Activated naive CD4-positive, alpha-beta T cell treated with anti-CD3 and anti-CD28 coated beads, Interleukin-2, amount 10 ng/mL, durations not matched to agents 7 days and 5 days (primary cell): Measurements from ENCODE around the gene TMEM131.
"Not testable (repeated sequence)": the region's sequence is repeated elsewhere in the genome, so short reads cannot be mapped to it uniquely, and the experiment has no call there.

Experiments used
- CTCF ChIA-PET: fragments of 350-600 bp; sonication (Branson Sonifier 250); formaldehyde crosslinking; loops from one replicate; lab custom pipeline; 2021; ENCODE audit warnings: antibody characterized with exemption; lab: Charles Lee
- DNase-seq: peaks from one replicate; pipeline ENCODE4 v3.0.0-alpha.2; 2020
- H3K27ac Mint-ChIP-seq: one replicate; pipeline ENCODE4 v1.8.0; 2021; ENCODE audit warnings: mild to moderate bottlenecking, moderate library complexity, mixed read lengths
- H3K27me3 Mint-ChIP-seq: one replicate; pipeline ENCODE4 v1.8.0; 2021; ENCODE audit warnings: mild to moderate bottlenecking, mixed read lengths
- H3K36me3 Mint-ChIP-seq: one replicate; pipeline ENCODE4 v1.8.0; 2021; ENCODE audit warnings: mixed read lengths
- H3K4me1 Mint-ChIP-seq: one replicate; pipeline ENCODE4 v1.8.0; 2021; ENCODE audit warnings: mixed read lengths
- H3K4me3 Mint-ChIP-seq: one replicate; pipeline ENCODE4 v1.8.0; 2021; ENCODE audit warnings: mild to moderate bottlenecking, moderate library complexity, mixed read lengths
- H3K9me3 Mint-ChIP-seq: one replicate; pipeline ENCODE4 v1.8.0; 2021; ENCODE audit warnings: mixed read lengths

The TMEM131 gene

DNA sequence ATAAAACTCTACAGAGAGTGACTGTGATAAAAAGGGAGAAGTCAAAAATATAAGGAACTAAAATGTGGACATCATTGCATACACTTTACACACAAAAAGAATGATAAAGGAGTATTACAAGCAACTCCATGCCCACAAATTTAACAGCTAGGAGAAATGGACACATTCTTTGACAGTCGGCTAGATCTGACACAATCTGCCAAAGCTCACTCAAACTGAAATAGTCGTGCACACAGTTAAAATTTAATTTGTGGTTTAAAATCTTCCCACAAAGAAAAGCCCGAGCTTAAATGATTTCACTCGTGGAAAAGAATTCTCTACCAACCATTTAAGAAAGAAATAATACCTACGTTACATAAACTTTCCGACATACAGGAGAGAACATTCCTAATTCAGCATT, 149.9 kb downstream of the TMEM131 start:
- no peak overlapping the region for H3K4me3 Mint-ChIP-seq
- H3K27ac Mint-ChIP-seq = no peak overlapping the region
- H3K4me1 Mint-ChIP-seq = peaks cover 15% of the 10 kb centered on the region
- no peaks in the 10 kb centered on the region for H3K27me3 Mint-ChIP-seq
- H3K36me3 Mint-ChIP-seq = peaks cover 10% of the 10 kb centered on the region
- H3K9me3 Mint-ChIP-seq = no peaks in the 10 kb centered on the region
- CTCF ChIA-PET = no interaction called here
- DNase-seq = no peak

DNA sequence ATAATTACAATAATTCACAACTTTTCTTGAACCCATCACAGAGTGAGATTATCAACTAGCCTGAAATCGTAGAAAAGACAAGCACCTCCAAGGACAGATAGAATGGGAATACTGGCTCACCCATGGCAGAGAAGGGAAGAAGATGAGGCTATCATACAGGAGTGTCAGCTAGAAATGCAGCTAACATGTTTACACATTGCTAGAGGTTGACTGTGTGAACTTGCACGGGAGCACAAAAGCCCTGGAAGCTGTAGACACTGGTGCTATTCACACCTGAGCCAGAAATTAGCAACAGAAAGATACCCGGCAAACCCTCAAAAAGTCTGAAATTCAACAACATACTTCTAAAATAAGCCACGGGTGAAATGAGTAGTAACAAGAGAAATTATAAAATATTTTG, 150.6 kb downstream of the TMEM131 start:
- no peak overlapping the region for H3K4me3 Mint-ChIP-seq
- H3K9me3 Mint-ChIP-seq = no peaks in the 10 kb centered on the region
- no peak for DNase-seq
- peaks cover 8% of the 10 kb centered on the region for H3K4me1 Mint-ChIP-seq
- no peaks in the 10 kb centered on the region for H3K27me3 Mint-ChIP-seq
- H3K36me3 Mint-ChIP-seq = peaks cover 15% of the 10 kb centered on the region
- CTCF ChIA-PET = no interaction called here
- H3K27ac Mint-ChIP-seq = no peak overlapping the region

DNA sequence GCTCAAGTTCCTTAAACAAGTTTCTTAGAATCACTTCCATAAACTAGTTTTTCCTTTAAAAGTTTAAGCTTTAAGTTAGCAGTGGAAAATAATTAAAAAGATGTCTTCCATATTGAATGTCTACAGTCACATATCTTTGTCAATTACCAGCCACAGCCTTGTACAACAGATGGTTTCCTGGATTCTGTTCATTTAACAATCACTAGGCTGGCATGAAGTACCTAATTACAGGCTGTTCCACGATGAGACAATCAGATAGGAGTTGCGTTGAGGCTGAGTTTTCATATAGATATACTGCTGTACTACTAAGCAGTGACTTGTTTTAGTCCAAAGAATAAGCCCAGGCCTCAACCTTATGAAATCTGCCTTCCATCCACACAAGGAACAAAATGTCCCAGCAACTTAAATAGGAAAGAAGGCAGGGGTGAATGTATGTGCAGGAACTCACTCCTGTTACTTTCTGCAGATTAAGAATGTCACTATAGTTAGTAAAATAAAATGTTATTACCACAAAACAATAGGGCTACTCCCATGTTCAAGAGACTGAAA, 151.4 kb downstream of the TMEM131 start:
- Mint-ChIP-seq H3K4me3 (no peak overlapping the region), H3K36me3 (peaks cover 20% of the 10 kb centered on the region), H3K4me1 (peaks cover 5% of the 10 kb centered on the region), H3K9me3 (no peaks in the 10 kb centered on the region), H3K27me3 (no peaks in the 10 kb centered on the region), H3K27ac (no peak overlapping the region)
- DNase-seq = no peak
- CTCF ChIA-PET = no interaction called here

DNA sequence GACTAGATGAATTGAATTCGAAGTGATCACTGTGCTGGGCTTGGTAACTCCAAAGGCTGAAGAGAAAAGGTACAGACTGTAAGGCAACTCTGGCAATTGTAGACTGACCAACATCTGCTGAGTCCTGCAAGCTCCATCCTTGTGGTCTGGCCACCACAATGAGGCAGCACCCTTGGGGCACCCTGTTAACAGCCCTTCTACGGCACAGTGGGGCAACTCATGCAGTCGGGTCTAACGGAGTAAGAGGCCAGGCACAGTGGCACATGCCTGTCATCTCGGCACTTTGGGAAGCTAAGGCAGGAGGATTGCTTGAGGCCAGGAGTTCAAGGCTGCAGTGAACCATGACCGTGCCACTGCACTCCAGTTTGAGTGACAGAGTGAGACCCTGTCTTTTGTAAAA, 155.6 kb downstream of the TMEM131 start:
- Mint-ChIP-seq H3K36me3 (peaks cover 33% of the 10 kb centered on the region), H3K27me3 (no peaks in the 10 kb centered on the region), H3K9me3 (no peaks in the 10 kb centered on the region), H3K27ac (no peak overlapping the region), H3K4me1 (peaks cover 3% of the 10 kb centered on the region), H3K4me3 (no peak overlapping the region)
- CTCF ChIA-PET = no interaction called here
- DNase-seq = no peak

DNA sequence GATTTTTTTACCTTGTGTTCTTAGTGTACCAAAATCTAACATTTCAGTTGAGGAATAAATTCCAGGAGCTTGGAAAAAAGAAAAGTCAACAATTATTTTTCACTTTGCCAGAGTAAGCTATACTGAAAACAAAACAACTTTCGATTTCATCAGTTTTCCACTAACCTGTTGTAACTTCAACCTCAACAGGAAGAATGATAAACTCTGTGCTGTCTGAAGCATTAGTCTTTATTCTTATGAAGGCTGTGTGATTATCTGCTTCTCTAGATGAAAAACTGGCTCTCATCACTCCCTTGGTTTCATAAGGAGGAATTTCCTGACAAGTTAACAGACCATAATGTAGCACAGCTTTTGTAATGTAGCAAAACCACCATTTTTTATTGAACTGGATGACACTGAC, 161.1 kb downstream of the TMEM131 start:
- Mint-ChIP-seq H3K4me1 (peaks cover 14% of the 10 kb centered on the region), H3K36me3 (peaks cover 32% of the 10 kb centered on the region), H3K27me3 (no peaks in the 10 kb centered on the region), H3K9me3 (no peaks in the 10 kb centered on the region), H3K27ac (no peak overlapping the region), H3K4me3 (no peak overlapping the region)
- CTCF ChIA-PET = interaction anchor here (0.6 to 1.1 kb wide), 3 partner anchors 31 to 435 kb away, joined by 3 to 4 read pairs (median 3); no protein-coding TSS in a partner anchor
- no peak for DNase-seq

DNA sequence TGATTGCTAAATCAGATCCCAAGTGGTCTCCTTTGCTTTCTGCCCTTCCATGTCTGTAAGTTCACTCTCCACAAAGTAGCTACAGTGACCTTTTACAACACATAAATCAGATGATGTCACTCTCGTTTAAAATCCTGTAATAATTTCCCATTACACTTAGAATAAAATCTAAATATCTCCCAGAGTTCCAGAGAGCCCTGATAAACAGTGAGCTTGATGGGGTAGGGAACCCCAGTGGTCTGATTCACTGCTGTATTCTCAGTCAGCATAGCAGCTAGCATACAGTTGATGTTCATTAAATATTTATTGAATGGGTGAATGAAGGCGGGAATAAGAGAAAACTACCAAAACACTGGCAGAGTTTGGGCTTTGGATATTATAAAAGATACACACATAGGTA, 164.6 kb downstream of the TMEM131 start:
- Mint-ChIP-seq H3K4me3 (no peak overlapping the region), H3K9me3 (no peaks in the 10 kb centered on the region), H3K36me3 (peaks cover 35% of the 10 kb centered on the region), H3K27me3 (no peaks in the 10 kb centered on the region), H3K4me1 (peaks cover 23% of the 10 kb centered on the region), H3K27ac (no peak overlapping the region)
- no peak for DNase-seq
- CTCF ChIA-PET = interaction anchor here (1.7 kb wide), 1 partner anchor 10 kb away, joined by 5 read pairs; no protein-coding TSS in a partner anchor

DNA sequence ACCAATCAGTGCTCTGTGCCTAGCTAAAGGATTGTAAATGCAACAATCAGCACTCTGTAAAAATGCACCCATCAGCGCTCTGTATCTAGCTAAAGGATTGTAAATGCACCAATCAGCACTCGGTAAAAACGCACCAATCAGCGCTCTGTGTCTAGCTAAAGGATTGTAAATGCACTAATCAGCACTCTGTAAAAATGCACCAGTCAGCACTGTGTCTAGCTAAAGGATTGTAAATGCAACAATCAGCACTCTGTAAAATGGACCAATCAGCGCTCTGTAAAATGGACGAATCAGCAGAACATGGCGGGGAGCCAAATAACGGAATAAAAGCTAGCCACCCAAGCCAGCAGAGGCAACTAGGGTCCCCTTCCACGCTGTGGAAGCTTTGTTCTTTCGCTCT, 166.5 kb downstream of the TMEM131 start:
- H3K27ac Mint-ChIP-seq, DNase-seq, H3K4me3 Mint-ChIP-seq, CTCF ChIA-PET, H3K9me3 Mint-ChIP-seq, H3K27me3 Mint-ChIP-seq: not testable (repeated sequence)
- peaks cover 30% of the 10 kb centered on the region for H3K36me3 Mint-ChIP-seq
- H3K4me1 Mint-ChIP-seq = peaks cover 13% of the 10 kb centered on the region

DNA sequence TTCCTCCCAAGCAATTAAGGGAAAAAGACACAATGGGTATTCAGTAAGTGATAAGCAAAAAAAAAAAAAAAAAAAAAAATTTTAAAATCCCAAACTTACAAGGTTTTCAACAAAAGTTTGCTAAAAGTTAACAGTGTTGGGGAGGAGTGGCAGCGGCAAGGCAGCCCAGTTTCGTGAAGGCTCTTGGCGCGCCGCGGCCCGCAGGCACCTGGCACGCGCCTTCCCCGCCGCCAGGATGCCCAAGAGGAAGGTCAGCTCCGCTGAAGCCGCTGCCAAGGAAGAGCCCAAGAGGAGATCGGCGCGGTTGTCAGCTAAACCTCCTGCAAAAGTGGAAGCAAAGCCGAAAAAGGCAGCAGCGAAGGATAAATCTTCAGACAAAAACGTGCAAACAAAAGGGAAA, 168.7 kb downstream of the TMEM131 start:
- H3K4me3 Mint-ChIP-seq, DNase-seq, H3K27ac Mint-ChIP-seq, H3K9me3 Mint-ChIP-seq, CTCF ChIA-PET, H3K27me3 Mint-ChIP-seq: not testable (repeated sequence)
- Mint-ChIP-seq H3K36me3 (peaks cover 23% of the 10 kb centered on the region), H3K4me1 (peaks cover 12% of the 10 kb centered on the region)

DNA sequence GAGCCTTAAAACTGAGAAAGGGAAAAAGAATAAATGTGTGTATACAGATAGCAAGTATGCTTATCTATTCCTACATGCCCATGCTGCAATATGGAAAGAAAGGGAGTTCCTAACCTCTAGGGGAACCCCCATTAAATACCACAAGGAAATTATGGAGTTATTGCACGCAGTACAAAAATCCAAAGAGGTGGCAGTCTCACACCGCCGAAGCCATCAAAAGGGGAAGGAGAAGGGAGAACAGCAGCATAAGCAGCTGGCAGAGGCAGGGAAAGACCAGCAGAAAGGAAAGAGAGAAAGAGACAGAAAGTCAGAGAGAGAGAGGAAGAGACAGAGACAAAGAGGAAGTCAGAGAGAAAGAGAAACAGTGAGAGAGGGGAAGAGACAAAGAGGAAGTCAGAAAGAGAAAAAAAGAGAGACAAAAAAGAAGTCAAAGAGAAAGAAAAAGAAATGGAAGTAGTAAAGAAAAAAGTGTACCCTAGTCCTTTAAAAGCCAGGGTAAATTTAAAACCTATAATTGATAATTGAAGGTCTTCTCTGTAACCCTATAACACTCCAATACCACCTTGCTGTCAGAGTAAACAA, 169.4 kb downstream of the TMEM131 start:
- H3K9me3 Mint-ChIP-seq, DNase-seq, H3K27me3 Mint-ChIP-seq, H3K4me3 Mint-ChIP-seq, CTCF ChIA-PET: not testable (repeated sequence)
- Mint-ChIP-seq H3K27ac (peak overlapping the region; percentile 63), H3K4me1 (peaks cover 12% of the 10 kb centered on the region), H3K36me3 (peaks cover 25% of the 10 kb centered on the region)

DNA sequence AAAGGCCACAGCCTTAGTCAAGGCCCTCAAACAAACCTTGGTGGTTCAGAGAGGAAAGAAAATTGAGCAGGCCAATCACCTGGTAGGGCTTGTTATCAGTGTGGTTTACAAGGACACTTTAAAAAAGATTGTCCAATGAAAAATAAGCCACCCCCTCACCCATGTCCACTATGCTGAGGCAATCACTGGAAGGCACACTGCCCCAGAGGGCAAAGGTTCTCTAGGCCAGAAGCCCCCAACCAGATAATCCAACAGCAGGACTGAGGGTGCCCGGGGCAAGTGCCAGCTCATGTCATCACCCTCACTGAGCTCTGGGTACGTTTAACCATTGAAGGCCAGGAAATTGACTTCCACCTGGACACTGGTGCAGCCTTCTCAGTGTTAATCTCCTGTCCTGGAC, 171.7 kb downstream of the TMEM131 start:
- DNase-seq, CTCF ChIA-PET, H3K27me3 Mint-ChIP-seq, H3K27ac Mint-ChIP-seq, H3K4me3 Mint-ChIP-seq, H3K9me3 Mint-ChIP-seq: not testable (repeated sequence)
- H3K36me3 Mint-ChIP-seq = peaks cover 18% of the 10 kb centered on the region
- peaks cover 12% of the 10 kb centered on the region for H3K4me1 Mint-ChIP-seq

DNA sequence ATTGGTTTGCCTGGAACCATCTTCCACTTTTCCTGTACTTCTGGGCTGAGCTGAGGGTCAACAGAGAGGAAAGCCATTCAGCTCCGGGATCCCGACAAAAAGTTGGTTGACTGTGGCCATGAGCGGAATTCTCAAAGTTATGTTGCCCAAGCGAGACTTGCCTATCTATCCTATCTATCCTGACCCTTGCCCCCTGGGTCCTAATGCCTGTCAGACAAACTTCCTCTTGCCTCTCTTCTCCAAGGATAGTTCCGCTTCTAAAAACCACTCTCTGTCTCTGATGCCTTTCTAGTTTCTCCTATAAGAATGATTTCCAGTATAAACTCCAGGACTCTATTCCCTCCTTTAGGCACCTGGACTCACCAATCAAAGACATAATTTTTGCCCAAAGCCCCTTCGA, 173.9 kb downstream of the TMEM131 start:
- peaks cover 14% of the 10 kb centered on the region for H3K36me3 Mint-ChIP-seq
- H3K27me3 Mint-ChIP-seq, H3K27ac Mint-ChIP-seq, H3K9me3 Mint-ChIP-seq, DNase-seq, H3K4me3 Mint-ChIP-seq, H3K4me1 Mint-ChIP-seq: not testable (repeated sequence)
- CTCF ChIA-PET = interaction anchor here (1.1 to 1.5 kb wide), 2 partner anchors 9 to 15 kb away, joined by 3 to 5 read pairs; no protein-coding TSS in a partner anchor

DNA sequence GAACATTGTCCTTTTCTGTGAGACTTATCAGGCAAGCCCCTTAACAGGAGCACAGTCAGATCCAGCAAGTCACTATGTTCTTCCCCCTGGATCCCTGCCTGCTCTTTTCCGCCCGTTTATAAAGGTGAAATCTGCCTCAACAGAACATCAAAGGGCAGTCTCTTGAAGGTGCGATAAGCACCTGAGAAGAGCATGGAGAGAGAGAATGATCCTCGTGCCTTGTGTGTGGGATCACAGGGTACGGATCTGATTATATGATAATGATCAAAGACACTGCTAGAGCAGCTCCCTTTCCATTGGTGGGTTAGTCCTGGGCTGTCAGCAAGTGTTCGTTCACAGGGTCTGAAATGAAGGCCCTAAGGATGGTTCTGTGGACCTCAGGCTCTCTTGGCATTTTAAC, 176.0 kb downstream of the TMEM131 start:
- no peak for DNase-seq
- Mint-ChIP-seq H3K4me3 (no peak overlapping the region), H3K9me3 (no peaks in the 10 kb centered on the region), H3K36me3 (peaks cover 10% of the 10 kb centered on the region), H3K27me3 (no peaks in the 10 kb centered on the region), H3K27ac (no peak overlapping the region), H3K4me1 (no peaks in the 10 kb centered on the region)
- CTCF ChIA-PET = interaction anchor here (1.3 kb wide), 1 partner anchor 13 kb away, joined by 4 read pairs; no protein-coding TSS in a partner anchor

DNA sequence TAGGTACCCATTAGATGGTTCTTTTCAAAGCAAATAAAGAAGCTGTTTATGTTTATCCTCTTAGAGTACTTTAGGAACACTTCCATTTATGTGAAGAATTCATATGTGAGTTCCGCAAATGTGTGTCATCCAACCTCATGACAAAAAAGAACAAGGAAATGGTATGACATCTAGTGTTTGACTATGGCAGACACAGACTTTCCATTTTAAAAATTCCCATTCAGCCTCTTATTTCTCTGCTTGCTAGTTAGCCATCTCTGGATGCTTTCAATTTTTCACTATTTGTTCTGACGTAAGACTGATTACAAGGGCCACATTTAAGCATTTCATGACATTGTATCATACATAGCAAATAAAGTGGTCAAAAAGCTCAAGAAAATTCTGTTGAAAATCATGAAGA, 179.3 kb downstream of the TMEM131 start:
- Mint-ChIP-seq H3K27ac (no peak overlapping the region), H3K4me3 (no peak overlapping the region), H3K9me3 (no peaks in the 10 kb centered on the region), H3K36me3 (peaks cover 21% of the 10 kb centered on the region), H3K27me3 (no peaks in the 10 kb centered on the region), H3K4me1 (no peaks in the 10 kb centered on the region)
- CTCF ChIA-PET = no interaction called here
- DNase-seq = no peak

DNA sequence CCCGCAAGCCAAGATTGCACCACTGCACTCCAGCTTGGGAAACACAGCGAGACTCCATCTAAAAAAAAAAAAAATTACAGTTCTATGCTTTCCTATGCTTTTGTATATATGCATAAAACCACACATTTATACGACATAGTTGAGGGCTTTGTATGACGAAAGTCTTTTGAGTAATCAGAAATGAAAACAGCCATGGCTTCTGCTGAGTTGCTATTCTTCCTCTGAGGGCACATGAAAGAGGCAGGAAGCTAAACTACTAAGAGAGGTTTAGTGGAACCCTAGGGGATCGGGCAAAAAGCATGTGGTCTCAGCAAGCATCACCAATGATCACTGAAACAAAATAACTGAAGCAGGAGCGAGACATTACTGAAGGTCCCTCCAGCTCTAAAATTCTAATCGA, 182.8 kb downstream of the TMEM131 start:
- Mint-ChIP-seq H3K36me3 (peaks cover 21% of the 10 kb centered on the region), H3K4me1 (no peaks in the 10 kb centered on the region), H3K9me3 (no peaks in the 10 kb centered on the region), H3K27ac (no peak overlapping the region), H3K27me3 (no peaks in the 10 kb centered on the region), H3K4me3 (no peak overlapping the region)
- CTCF ChIA-PET = no interaction called here
- DNase-seq = no peak

DNA sequence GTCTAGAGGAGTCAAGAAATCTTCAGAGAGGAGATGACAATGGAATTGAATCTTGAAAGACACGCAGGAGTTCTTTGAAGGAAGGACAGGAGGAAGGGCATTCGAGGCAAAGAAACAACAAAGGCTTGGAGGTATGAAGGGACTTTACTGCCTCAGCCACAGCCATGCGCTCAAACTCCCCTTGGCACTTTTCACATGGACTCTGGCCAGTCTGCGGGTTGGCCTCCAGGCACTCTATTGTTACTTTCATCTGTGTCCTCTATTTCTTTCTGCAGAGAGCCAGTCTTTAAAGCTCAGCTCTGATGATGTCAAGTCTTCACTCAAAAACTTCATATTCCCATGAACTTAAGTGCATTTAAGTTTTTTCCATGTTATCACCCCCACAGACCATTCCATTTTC, 186.9 kb downstream of the TMEM131 start:
- H3K27me3 Mint-ChIP-seq = no peaks in the 10 kb centered on the region
- H3K27ac Mint-ChIP-seq = no peak overlapping the region
- peaks cover 24% of the 10 kb centered on the region for H3K36me3 Mint-ChIP-seq
- DNase-seq = no peak
- no peaks in the 10 kb centered on the region for H3K9me3 Mint-ChIP-seq
- CTCF ChIA-PET = interaction anchor here (1.4 to 3.2 kb wide), 2 partner anchors 460 to 576 kb away, joined by 4 to 15 read pairs; no protein-coding TSS in a partner anchor
- H3K4me1 Mint-ChIP-seq = no peaks in the 10 kb centered on the region
- no peak overlapping the region for H3K4me3 Mint-ChIP-seq
